Breast epithelium (tissue), 3 donors: ENCODE measurements around the gene USP12.

Experiments used
- CTCF ChIP-seq, 3 donors: fragments of 450-650 bp; IDR thresholded peaks; one replicate each; pipeline ENCODE4 v1.5.1; 2016 to 2017; ENCODE audit warnings: antibody characterized with exemption in 3 of 3, mild to moderate bottlenecking in 3 of 3, moderate library complexity in 3 of 3
- POLR2A ChIP-seq: fragments of 450-650 bp; IDR thresholded peaks from one replicate; pipeline ENCODE4 v1.6.1; 2016; ENCODE audit warnings: antibody characterized with exemption, mild to moderate bottlenecking, moderate library complexity
- POLR2AphosphoS5 ChIP-seq, 3 donors: sonication (generic); formaldehyde crosslinking; IDR thresholded peaks; one replicate each; pipeline ENCODE4 v1.6.1; 2017; ENCODE audit warnings: antibody characterized with exemption in 3 of 3

- TF ChIP-seq POLR2A (no peak), CTCF (IDR thresholded peaks at IDR 0.05) (no peak), POLR2AphosphoS5 (IDR thresholded peaks at IDR 0.05) (no peak)
Observed at GRCh38 chr13:27194895-27195764, 23.5 kb upstream of the USP12 start.
